Epithelial cell of proximal tubule (primary cell): Measurements from ENCODE around the gene BFSP1. TPM values are rescaled to one million over a fixed set of nuclear protein-coding genes. Genes with fewer than 3 reads are reported as not detected.

Experiments
- DNase-seq: peaks from one replicate; pipeline ENCODE4 v3.0.0-alpha.2; 2011; ENCODE audit warnings: low read depth
- H3K4me3 ChIP-seq: 2 replicates; pipeline ENCODE4 v1.5.1; 2011; ENCODE audit warnings: low read depth, mild to moderate bottlenecking, low read length
- CTCF ChIP-seq: conservative IDR thresholded peaks from 2 replicates; pipeline ENCODE4 v1.5.1; 2012; ENCODE audit warnings: low read depth, mild to moderate bottlenecking, low read length
- total RNA-seq: library from RNA; depleted of rRNA; stranded (reverse); fragments of >200 nt; gene quantifications from 2 replicates; pipeline ENCODE4 v1.2.3, GENCODE V29; 2015

BFSP1 gene
- total RNA-seq, 1 donor from 2014 or later = 2.3 TPM

GRCh38 chr20:17500271-17500670 is 30.9 kb downstream of the BFSP1 start:
- no peak for DNase-seq
- no peak overlapping the region for H3K4me3 ChIP-seq
- TF ChIP-seq CTCF = no peak

- no peak for DNase-seq
- no peak overlapping the region for H3K4me3 ChIP-seq
- TF ChIP-seq CTCF = no peak
These were observed 32.1 kb downstream of the BFSP1 start for GRCh38 chr20:17499041-17499440.

GRCh38 chr20:17498641-17499040 is 32.5 kb downstream of the BFSP1 start:
- H3K4me3 ChIP-seq = no peak overlapping the region
- no peak for TF ChIP-seq CTCF
- DNase-seq = no peak

DNA sequence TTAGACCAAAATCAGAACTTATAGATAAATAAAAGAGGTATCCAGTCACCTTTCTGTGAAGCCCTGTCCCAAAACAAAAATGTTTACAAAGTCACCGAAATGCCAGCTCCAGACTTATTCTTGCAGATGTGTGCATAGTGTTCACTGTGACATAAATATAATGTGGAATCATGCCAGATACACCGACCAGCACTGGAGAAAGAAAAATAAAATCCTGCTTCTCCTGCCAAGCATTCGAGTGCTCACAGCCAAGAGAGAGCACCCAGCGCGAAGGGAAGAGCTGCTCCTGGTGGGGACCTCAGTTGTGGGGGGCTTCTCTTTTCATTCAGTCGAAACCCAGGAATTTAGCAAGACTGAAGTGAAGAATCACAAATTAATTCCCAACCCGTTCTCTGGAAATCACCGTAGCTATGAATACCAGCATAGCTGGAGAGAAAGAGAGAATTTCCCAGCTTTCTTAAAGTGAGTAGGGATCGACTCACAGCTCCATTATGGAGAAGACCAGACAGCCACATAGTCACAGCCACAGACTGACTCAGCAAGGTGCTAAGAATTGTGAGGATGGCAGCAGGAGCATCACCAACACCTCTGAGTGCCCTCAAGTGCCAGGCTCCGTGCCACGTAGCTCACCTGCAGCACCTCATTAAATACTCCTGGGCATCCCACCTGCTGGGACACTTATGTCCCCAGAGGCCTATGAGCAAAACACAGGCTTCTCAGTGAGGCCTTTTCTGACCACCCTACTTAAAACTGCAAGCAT is 33.2 kb downstream of the BFSP1 start:
- H3K4me3 ChIP-seq = no peak overlapping the region
- DNase-seq = no peak
- TF ChIP-seq CTCF = no peak

GRCh38 chr20:17495826-17496225 is 35.4 kb downstream of the BFSP1 start:
- DNase-seq = no peak
- no peak for TF ChIP-seq CTCF
- H3K4me3 ChIP-seq = no peak overlapping the region

- TF ChIP-seq CTCF = no peak
- no peak for DNase-seq
These were observed 37.0 kb downstream of the BFSP1 start for GRCh38 chr20:17494201-17494600.

GRCh38 chr20:17493173-17493572 is 38.0 kb downstream of the BFSP1 start:
- no peak for TF ChIP-seq CTCF
- no peak for DNase-seq
- H3K4me3 ChIP-seq = no peak overlapping the region

More at GRCh38 chr20:17494201-17494600, 37.0 kb downstream of the BFSP1 start:
- no peak overlapping the region for H3K4me3 ChIP-seq
